ENCODE results near the gene KCNIP2. TPM values are rescaled to one million over a fixed set of nuclear protein-coding genes. Genes with fewer than 3 reads are reported as not detected.

KCNIP2 gene
- total and polyA plus RNA-seq, 9 donors, result 1.8 to 8.9 (median 5.9) TPM

DNA sequence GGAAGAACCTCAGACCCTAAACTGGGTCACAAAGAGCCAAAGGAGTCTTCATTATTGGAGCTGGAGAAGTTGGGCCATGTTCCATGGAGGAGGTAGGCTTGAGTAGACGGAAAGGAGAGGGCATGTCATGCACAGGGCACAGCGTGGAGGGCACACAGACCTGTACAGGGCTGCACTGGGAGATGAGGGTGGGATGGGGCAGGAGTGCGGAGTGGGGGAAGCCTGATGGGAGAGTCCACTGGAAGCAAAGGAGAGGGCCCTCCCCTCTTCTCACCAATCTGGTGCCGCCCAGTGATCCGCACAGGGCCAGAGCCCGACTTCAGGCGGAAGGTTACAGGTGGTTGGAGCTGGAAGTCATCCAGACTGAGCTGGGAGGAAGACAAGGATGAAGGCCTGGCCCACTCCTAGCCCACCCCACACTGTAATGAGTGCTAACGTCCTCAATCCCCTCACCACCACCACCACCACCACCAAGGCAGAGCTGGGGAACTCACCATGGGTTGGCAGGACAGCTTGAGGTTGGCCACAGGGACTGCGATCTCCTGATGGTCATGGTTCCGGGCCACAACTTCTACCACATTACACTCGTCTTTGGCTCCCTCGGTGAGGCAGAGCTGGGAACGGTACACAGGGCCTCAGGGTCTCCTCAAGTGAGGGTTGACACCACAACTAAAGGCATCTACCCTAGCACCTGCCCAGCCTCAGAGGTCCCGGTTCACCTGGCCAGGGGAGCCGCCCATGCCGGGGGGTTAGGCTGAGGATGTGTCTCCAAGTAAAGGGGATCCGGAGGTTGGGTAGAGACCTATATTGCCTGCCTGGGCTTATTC is 61.4 kb downstream of the KCNIP2 start:
- intact Hi-C loops (cut with DNase I), result loop anchor here in 1 of 4 donors (10.0 kb wide), 1 partner anchor 177 kb away; no protein-coding TSS in a partner anchor
- H3K9me3 ChIP-seq, result no peaks in the 10 kb centered on the region
- peaks cover 20% of the 10 kb centered on the region for H3K4me1 ChIP-seq (ENCODE audit: insufficient read depth)
- WGBS, 3 donors, result 46 to 54% (median 46%) methylated on average over 17 of the region's 17 CpGs
- H3K36me3 ChIP-seq, result no peaks in the 10 kb centered on the region
- DNase-seq, result no peak
- H3K27ac ChIP-seq, result no peak overlapping the region
- TF ChIP-seq POLR2A (IDR thresholded peaks at IDR 0.05) (no peak), EP300 (IDR thresholded peaks at IDR 0.05) (no peak)
- TF ChIP-seq, protein P1, sequence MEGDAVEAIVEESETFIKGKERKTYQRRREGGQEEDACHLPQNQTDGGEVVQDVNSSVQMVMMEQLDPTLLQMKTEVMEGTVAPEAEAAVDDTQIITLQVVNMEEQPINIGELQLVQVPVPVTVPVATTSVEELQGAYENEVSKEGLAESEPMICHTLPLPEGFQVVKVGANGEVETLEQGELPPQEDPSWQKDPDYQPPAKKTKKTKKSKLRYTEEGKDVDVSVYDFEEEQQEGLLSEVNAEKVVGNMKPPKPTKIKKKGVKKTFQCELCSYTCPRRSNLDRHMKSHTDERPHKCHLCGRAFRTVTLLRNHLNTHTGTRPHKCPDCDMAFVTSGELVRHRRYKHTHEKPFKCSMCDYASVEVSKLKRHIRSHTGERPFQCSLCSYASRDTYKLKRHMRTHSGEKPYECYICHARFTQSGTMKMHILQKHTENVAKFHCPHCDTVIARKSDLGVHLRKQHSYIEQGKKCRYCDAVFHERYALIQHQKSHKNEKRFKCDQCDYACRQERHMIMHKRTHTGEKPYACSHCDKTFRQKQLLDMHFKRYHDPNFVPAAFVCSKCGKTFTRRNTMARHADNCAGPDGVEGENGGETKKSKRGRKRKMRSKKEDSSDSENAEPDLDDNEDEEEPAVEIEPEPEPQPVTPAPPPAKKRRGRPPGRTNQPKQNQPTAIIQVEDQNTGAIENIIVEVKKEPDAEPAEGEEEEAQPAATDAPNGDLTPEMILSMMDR (IDR thresholded peaks at IDR 0.05), result no peak
- no peaks in the 10 kb centered on the region for H3K27me3 ChIP-seq
- peak overlapping the region; percentile 53 for H3K4me3 ChIP-seq

DNA sequence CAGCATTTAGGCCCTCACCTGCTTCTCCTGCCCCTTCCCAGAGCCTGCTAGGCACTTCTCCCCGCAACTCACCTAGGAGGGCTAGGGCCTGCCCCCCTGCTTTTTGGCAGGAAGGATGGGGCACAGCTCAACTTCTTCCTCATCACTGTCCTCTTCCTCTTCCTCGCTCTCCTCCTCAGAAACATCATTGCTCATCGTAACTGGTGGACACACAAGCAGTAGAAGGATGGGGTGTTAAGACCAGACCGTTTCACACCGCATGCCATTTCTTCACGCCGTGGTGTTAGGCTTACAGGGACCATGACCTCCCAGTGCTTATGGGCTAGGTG is 62.0 kb downstream of the KCNIP2 start:
- Histone ChIP-seq H3K4me3 (no peak overlapping the region), H3K27ac (no peak overlapping the region), H3K27me3 (no peaks in the 10 kb centered on the region), H3K4me1 (ENCODE audit: insufficient read depth) (peaks cover 20% of the 10 kb centered on the region), H3K36me3 (no peaks in the 10 kb centered on the region), H3K9me3 (no peaks in the 10 kb centered on the region)
- 77 to 85% (median 80%) methylated on average over 7 of the region's 7 CpGs for WGBS, 3 donors
- TF ChIP-seq EP300 (IDR thresholded peaks at IDR 0.05) (no peak), POLR2A (IDR thresholded peaks at IDR 0.05) (no peak)
- TF ChIP-seq, protein P1 (IDR thresholded peaks at IDR 0.05), result no peak
- no peak for DNase-seq
- intact Hi-C loops (cut with DNase I), result loop anchor here in 1 of 4 donors (10.0 kb wide), 1 partner anchor 177 kb away; no protein-coding TSS in a partner anchor

DNA sequence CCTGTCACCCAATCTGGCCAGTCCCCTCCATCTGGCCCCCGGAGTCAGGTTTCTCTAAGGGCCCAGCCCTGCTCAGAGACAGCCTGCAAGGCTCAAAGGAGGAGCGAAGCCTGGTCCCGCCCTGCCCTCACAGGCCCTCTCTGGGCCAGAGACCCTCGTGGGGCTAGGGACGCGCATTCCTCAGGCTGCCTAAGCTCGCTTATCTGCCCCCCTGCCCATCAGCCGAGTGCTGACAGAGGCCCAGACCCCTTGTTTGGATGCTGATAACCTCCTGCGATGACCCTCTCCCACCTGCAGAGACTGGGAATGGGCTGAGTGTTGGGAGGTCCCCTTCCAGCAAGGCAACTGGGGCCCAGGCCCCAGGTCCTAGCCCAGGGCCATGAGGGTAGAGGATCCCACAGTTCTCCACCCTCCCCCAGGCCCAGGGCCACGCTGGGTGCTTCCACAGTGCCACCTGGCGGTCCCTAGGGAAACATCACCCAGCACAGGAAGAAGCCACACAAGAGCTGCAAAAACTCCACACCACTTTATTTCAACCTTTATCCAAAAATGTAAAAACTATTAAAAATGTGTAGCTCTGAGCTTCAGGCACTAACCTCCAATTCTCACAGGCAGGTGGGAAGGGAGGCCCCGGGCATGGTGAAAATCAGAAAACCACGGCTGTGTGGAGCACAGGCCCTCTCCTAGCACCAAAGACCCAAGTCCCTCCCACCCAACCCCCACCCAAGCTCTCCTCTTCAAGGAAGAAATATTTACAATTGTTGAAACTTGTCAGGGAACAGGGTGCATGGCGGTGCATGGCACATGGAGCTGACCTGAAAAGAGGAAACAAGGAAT is 62.6 kb downstream of the KCNIP2 start:
- 61 to 62% (median 61%) methylated on average over 14 of the region's 14 CpGs for WGBS, 3 donors
- H3K27ac ChIP-seq, result no peak overlapping the region
- no peaks in the 10 kb centered on the region for H3K9me3 ChIP-seq
- peak in 4 of 5 donors; percentile 48 to 71 (median 56) for DNase-seq
- H3K27me3 ChIP-seq, result no peaks in the 10 kb centered on the region
- no peaks in the 10 kb centered on the region for H3K36me3 ChIP-seq
- H3K4me1 ChIP-seq (ENCODE audit: insufficient read depth), result peaks cover 20% of the 10 kb centered on the region
- intact Hi-C loops (cut with DNase I), result loop anchor here in 1 of 4 donors (10.0 kb wide), 1 partner anchor 176 kb away; no protein-coding TSS in a partner anchor
- TF ChIP-seq, protein P1 (IDR thresholded peaks at IDR 0.05), result peak in 2 of 3 donors; percentile 58 to 62
- TF ChIP-seq EP300 (IDR thresholded peaks at IDR 0.05), result no peak
- no peak overlapping the region for H3K4me3 ChIP-seq

DNA sequence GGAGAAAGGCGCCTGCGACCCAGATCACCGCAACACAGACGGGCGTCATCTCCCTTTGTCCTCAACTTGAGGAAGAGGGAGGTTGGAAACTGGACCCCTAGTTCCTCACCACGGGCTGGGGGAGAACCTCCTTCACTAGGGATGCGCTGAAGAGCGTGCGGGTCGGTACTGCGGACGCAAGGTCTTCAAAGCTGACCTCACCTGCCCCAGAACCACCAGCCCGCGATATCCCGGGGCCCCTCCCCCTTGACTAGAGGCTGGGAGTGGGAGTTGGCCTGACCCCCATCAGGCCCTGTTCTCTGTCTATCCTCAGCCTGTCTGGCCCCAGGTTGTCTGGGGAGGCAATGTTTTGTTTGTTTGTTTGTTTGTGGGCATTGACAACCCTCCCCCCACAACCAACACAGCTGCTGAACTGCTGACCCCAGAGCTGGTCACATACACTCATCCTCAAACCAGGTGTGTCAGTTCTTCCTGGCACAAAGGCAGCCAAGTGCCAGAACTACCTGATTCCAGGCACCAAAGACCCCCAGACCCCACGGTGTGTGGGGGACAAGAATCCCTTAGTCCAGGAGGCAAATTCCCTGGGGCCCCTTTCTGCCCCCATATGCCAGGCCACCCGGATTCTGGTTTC is 63.3 kb downstream of the KCNIP2 start:
- WGBS, 3 donors, result 15 to 22% (median 21%) methylated on average over 17 of the region's 17 CpGs
- TF ChIP-seq EP300 (IDR thresholded peaks at IDR 0.05), result no peak
- TF ChIP-seq POLR2A (IDR thresholded peaks at IDR 0.05), result no peak
- TF ChIP-seq, protein P1 (IDR thresholded peaks at IDR 0.05), result peak in 1 of 3 donors; percentile 7
- Histone ChIP-seq H3K27me3 (no peaks in the 10 kb centered on the region), H3K36me3 (no peaks in the 10 kb centered on the region), H3K4me3 (peak overlapping the region; percentile 16), H3K4me1 (ENCODE audit: insufficient read depth) (peaks cover 20% of the 10 kb centered on the region), H3K9me3 (no peaks in the 10 kb centered on the region), H3K27ac (no peak overlapping the region)
- no peak for DNase-seq
- intact Hi-C loops (cut with DNase I), result loop anchor here in 1 of 4 donors (10.0 kb wide), 1 partner anchor 176 kb away; no protein-coding TSS in a partner anchor

Measured in ovary (tissue), 9 donors.